Measurements from ENCODE around the gene PMP22.

Gene PMP22

DNA sequence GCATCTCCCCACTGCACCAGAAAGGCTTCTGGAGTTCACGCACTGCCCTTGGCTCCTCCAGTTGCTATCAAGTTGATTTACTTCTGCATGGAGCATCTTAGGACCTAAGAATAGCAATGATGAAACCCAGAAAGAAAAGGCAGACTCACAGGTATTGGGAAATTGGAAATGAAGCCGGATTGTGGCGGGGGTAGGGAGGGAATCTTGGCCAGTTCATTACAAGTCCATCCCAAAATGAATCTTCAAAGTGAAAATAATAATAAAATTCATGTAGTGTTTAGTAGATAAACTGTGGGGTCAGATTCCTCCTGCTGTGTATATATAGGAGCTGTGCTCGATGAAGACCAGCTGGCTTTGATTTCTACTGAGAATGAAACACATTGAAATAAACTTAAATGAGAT, 42.6 kb upstream of the PMP22 start:
- no peak for TF ChIP-seq SIN3A (IDR thresholded peaks at IDR 0.05; ENCODE audit: borderline replicate concordance, insufficient read depth, low read length)
- TF ChIP-seq TAF1 (IDR thresholded peaks at IDR 0.05; ENCODE audit: borderline replicate concordance, insufficient read depth, low read length) = no peak
- no peak for TF ChIP-seq FOXP2 (optimal IDR thresholded peaks at IDR 0.05; ENCODE audit: borderline replicate concordance, extremely low read depth, extremely low read length, insufficient read depth)
- TF ChIP-seq POLR2AphosphoS5 (IDR thresholded peaks at IDR 0.05; ENCODE audit: low read depth, low read length) = no peak
- TF ChIP-seq, protein P1, sequence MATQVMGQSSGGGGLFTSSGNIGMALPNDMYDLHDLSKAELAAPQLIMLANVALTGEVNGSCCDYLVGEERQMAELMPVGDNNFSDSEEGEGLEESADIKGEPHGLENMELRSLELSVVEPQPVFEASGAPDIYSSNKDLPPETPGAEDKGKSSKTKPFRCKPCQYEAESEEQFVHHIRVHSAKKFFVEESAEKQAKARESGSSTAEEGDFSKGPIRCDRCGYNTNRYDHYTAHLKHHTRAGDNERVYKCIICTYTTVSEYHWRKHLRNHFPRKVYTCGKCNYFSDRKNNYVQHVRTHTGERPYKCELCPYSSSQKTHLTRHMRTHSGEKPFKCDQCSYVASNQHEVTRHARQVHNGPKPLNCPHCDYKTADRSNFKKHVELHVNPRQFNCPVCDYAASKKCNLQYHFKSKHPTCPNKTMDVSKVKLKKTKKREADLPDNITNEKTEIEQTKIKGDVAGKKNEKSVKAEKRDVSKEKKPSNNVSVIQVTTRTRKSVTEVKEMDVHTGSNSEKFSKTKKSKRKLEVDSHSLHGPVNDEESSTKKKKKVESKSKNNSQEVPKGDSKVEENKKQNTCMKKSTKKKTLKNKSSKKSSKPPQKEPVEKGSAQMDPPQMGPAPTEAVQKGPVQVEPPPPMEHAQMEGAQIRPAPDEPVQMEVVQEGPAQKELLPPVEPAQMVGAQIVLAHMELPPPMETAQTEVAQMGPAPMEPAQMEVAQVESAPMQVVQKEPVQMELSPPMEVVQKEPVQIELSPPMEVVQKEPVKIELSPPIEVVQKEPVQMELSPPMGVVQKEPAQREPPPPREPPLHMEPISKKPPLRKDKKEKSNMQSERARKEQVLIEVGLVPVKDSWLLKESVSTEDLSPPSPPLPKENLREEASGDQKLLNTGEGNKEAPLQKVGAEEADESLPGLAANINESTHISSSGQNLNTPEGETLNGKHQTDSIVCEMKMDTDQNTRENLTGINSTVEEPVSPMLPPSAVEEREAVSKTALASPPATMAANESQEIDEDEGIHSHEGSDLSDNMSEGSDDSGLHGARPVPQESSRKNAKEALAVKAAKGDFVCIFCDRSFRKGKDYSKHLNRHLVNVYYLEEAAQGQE (IDR thresholded peaks at IDR 0.05; ENCODE audit: insufficient read depth in 1 of 2, low read depth in 2 of 2, low read length in 2 of 2) = no peak

DNA sequence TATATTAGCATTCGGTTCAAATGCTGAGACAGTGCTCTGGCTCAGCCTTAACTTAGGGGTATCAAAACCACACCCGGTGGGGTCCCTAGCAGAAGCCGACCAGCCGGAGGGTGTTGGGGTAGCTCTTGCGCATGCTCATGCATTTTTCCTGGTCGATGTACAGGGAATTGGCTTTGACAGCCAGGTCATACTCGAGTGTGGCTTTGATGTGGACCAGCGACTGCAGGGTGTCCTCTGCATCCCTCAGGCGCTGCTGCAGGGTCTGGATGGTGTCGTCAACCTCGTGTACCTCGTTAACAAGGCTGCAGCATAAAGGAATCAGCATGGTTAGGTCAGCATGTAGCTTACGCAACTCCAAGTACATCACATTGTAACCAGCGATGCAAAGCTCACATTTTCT, 38.7 kb upstream of the PMP22 start:
- TF ChIP-seq FOXP2 (optimal IDR thresholded peaks at IDR 0.05; ENCODE audit: borderline replicate concordance, extremely low read depth, extremely low read length, insufficient read depth) (no peak), POLR2AphosphoS5 (IDR thresholded peaks at IDR 0.05; ENCODE audit: low read depth, low read length) (no peak), SIN3A (IDR thresholded peaks at IDR 0.05; ENCODE audit: borderline replicate concordance, insufficient read depth, low read length) (no peak), TAF1 (IDR thresholded peaks at IDR 0.05; ENCODE audit: borderline replicate concordance, insufficient read depth, low read length) (no peak)
- TF ChIP-seq, protein P1 (IDR thresholded peaks at IDR 0.05; ENCODE audit: insufficient read depth in 1 of 2, low read depth in 2 of 2, low read length in 2 of 2) = no peak

GRCh38 chr17:15303268-15303667, 38.1 kb upstream of the PMP22 start:
- TF ChIP-seq FOXP2 (optimal IDR thresholded peaks at IDR 0.05; ENCODE audit: borderline replicate concordance, extremely low read depth, extremely low read length, insufficient read depth) = no peak

GRCh38 chr17:15301845-15302244, 36.7 kb upstream of the PMP22 start:
- no peak for TF ChIP-seq FOXP2 (optimal IDR thresholded peaks at IDR 0.05; ENCODE audit: borderline replicate concordance, extremely low read depth, extremely low read length, insufficient read depth)
- no peak for TF ChIP-seq SIN3A (IDR thresholded peaks at IDR 0.05; ENCODE audit: borderline replicate concordance, insufficient read depth, low read length)
- TF ChIP-seq TAF1 (IDR thresholded peaks at IDR 0.05; ENCODE audit: borderline replicate concordance, insufficient read depth, low read length) = no peak
- TF ChIP-seq, protein P1 (IDR thresholded peaks at IDR 0.05; ENCODE audit: insufficient read depth in 1 of 2, low read depth in 2 of 2, low read length in 2 of 2) = no peak
- no peak for TF ChIP-seq POLR2AphosphoS5 (IDR thresholded peaks at IDR 0.05; ENCODE audit: low read depth, low read length)

- TF ChIP-seq FOXP2 (optimal IDR thresholded peaks at IDR 0.05; ENCODE audit: borderline replicate concordance, extremely low read depth, extremely low read length, insufficient read depth) (no peak), POLR2AphosphoS5 (IDR thresholded peaks at IDR 0.05; ENCODE audit: low read depth, low read length) (no peak), TAF1 (IDR thresholded peaks at IDR 0.05; ENCODE audit: borderline replicate concordance, insufficient read depth, low read length) (no peak), SIN3A (IDR thresholded peaks at IDR 0.05; ENCODE audit: borderline replicate concordance, insufficient read depth, low read length) (no peak)
- TF ChIP-seq, protein P1 (IDR thresholded peaks at IDR 0.05; ENCODE audit: insufficient read depth in 1 of 2, low read depth in 2 of 2, low read length in 2 of 2) = no peak
Measured at GRCh38 chr17:15298176-15298575, 33.0 kb upstream of the PMP22 start.

All from PFSK-1 (cell line).